ENCODE results near the gene CEACAM21.
"Not testable (repeated sequence)": the region's sequence is repeated elsewhere in the genome, so short reads cannot be mapped to it uniquely, and the experiment has no call there.

The CEACAM21 gene

DNA sequence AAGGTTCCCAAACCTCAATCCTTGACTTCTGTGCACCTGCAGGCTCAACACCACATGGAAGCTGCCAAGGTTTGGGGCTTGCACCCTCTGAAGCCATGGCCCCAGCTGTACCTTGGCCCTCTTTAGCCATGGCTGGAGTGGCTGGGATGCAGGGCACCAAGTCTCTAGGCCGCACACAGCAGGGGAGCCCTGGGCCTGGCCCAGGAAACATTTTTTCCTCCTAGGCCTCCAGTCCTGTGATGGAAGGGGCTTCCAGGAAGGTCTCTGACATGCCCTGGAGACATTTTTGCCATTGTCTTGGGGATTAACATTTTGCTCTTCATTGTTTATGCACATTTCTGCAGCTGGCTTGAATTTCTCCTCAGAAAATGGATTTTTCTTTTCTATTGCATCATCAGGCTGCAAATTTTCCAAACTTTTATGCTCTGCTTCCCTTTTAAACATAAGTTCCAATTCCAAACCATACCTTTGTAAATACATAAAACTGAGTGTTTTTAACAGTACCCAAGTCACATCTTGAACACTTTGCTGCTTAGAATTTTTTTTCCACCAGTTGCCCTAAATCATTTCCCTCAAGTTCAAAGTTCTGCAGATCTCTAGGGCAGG is 6.7 kb downstream of the CEACAM21 start:
- H3K36me3 ChIP-seq (ENCODE audit: control insufficient read depth, insufficient read depth, low read length); H3K27me3 ChIP-seq (ENCODE audit: control insufficient read depth, insufficient read depth, low read length, poor library complexity, severe bottlenecking); H3K9me3 ChIP-seq (ENCODE audit: control insufficient read depth, low read length); H3K4me3 ChIP-seq (ENCODE audit: insufficient read depth, low read depth, low read length); H3K4me1 ChIP-seq (ENCODE audit: control insufficient read depth, insufficient read depth, low read length); H3K27ac ChIP-seq (ENCODE audit: insufficient read depth, low read depth, low read length, poor library complexity, severe bottlenecking): not testable (repeated sequence)
- WGBS, 2 experiments: 84 to 85% methylated on average over 1 of the region's 1 CpG

DNA sequence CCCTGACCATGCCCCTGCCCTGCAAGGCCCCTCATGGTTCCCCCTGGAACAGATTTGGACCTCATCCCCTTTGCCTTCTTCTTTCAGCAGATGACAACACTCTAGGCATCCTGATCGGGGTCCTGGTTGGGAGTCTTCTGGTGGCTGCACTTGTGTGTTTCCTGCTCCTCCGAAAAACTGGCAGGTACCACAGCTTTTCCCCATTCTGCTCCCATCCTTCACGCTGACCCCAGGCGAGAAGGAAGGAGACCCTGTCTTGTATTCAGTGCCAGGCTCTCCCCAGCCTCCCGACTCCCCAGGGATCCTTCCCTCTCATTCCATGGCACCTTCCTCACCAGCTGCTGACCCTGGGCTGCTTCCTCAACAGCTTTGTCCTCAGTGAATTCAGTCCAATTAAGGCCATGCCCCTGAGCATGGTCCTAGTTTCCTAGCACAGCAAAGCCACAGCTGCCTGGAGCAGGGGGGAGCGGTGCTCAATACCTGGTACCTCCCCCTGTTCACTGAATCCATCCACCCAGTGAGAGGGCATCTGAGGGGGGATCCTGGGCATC is 8.4 kb downstream of the CEACAM21 start:
- Histone ChIP-seq H3K4me1 (ENCODE audit: control insufficient read depth, insufficient read depth, low read length) (no peaks in the 10 kb centered on the region), H3K4me3 (ENCODE audit: insufficient read depth, low read depth, low read length) (no peak overlapping the region), H3K27me3 (ENCODE audit: control insufficient read depth, insufficient read depth, low read length, poor library complexity, severe bottlenecking) (no peaks in the 10 kb centered on the region), H3K27ac (ENCODE audit: insufficient read depth, low read depth, low read length, poor library complexity, severe bottlenecking) (no peak overlapping the region), H3K36me3 (ENCODE audit: control insufficient read depth, insufficient read depth, low read length) (no peaks in the 10 kb centered on the region), H3K9me3 (ENCODE audit: control insufficient read depth, low read length) (no peaks in the 10 kb centered on the region)
- 51 to 56% methylated on average over 6 of the region's 6 CpGs for WGBS, 2 experiments

DNA sequence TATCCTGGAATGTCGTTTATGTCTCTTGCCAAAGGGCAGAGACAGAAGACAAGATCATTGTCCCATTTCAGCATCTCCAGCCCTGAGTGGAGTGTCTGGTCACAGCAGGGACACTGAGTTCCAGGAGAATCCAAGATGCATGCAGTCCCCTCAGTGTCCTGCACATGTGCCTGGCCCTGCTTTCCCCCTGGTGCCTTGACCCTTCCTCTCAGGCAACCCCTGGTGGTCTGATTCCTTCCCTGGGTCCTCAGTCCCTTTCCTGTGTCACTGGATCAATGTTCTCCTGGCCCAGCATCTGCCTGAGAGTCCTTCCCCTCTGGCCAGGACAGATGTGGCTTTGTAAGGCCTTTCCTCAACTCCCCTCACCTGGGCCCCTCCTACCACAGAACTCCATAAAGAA is 9.0 kb downstream of the CEACAM21 start:
- WGBS, 2 experiments: 67 to 75% methylated on average over 1 of the region's 1 CpG
- Histone ChIP-seq H3K27ac (ENCODE audit: insufficient read depth, low read depth, low read length, poor library complexity, severe bottlenecking) (no peak overlapping the region), H3K27me3 (ENCODE audit: control insufficient read depth, insufficient read depth, low read length, poor library complexity, severe bottlenecking) (no peaks in the 10 kb centered on the region), H3K9me3 (ENCODE audit: control insufficient read depth, low read length) (no peaks in the 10 kb centered on the region), H3K4me1 (ENCODE audit: control insufficient read depth, insufficient read depth, low read length) (no peaks in the 10 kb centered on the region), H3K36me3 (ENCODE audit: control insufficient read depth, insufficient read depth, low read length) (no peaks in the 10 kb centered on the region), H3K4me3 (ENCODE audit: insufficient read depth, low read depth, low read length) (no peak overlapping the region)

DNA sequence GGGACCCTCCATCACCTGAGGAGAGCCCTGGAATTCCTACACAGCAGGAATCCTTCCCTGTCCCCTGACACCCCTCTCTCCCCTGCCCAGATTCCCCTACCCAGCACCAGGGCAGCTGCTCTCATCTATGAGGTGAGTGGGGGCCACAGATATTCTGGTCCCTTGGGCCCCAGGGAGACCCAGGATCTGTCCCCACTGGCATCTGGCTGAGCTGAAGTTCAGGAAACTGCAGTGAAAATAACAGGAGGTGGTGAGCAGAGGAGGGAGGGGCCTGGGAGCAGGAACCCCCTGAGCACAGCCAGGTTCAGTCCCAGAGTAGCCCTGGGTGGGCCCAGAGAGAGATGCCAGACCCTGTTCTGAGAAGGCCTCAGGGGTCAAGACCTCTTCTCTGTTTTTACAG is 10.1 kb downstream of the CEACAM21 start:
- H3K36me3 ChIP-seq (ENCODE audit: control insufficient read depth, insufficient read depth, low read length): no peaks in the 10 kb centered on the region
- H3K27ac ChIP-seq (ENCODE audit: insufficient read depth, low read depth, low read length, poor library complexity, severe bottlenecking): no peak overlapping the region
- H3K9me3 ChIP-seq (ENCODE audit: control insufficient read depth, low read length): no peaks in the 10 kb centered on the region

DNA sequence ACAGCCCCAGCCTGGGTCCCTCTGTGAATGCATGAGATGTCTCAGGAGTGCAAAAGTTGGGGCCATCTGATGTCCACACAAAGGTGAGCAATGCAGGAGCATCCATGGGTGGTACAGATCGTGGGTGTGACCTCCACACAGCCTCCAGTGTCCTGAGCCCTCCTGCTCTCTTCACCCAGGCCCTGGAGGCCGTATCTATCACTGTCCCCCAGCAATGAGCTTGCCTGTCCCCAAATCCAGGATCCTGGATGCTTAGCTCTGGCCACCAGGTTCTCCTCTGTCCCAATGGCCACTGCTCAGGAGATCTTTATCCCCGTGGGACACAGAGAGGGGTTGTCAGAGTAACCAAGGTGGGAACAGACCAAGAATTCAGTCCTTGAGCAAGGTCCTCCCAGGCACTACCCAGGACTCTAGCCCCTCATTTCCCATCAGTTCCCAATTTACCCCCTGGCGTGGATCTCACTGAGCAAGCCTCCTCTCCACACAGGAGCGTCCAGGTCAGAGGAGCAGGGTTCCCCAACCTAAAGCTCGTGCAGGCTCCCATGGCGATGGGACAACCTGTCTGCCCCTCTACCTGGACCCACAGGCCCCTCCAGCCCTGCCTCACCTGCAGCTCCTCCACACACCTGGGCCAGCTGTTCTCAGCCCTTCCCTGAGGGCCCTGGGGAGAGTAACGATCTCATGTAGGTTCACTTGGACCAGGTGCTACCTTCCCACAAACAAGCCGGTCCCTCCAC is 11.3 kb downstream of the CEACAM21 start:
- Histone ChIP-seq H3K27ac (ENCODE audit: insufficient read depth, low read depth, low read length, poor library complexity, severe bottlenecking) (no peak overlapping the region), H3K36me3 (ENCODE audit: control insufficient read depth, insufficient read depth, low read length) (no peaks in the 10 kb centered on the region), H3K4me1 (ENCODE audit: control insufficient read depth, insufficient read depth, low read length) (no peaks in the 10 kb centered on the region), H3K4me3 (ENCODE audit: insufficient read depth, low read depth, low read length) (no peak overlapping the region), H3K9me3 (ENCODE audit: control insufficient read depth, low read length) (no peaks in the 10 kb centered on the region), H3K27me3 (ENCODE audit: control insufficient read depth, insufficient read depth, low read length, poor library complexity, severe bottlenecking) (no peaks in the 10 kb centered on the region)
- 63 to 71% methylated on average over 9 of the region's 9 CpGs for WGBS, 2 experiments

More for the DNA sequence above, 10.1 kb downstream of the CEACAM21 start:
- H3K4me1 ChIP-seq (ENCODE audit: control insufficient read depth, insufficient read depth, low read length): no peaks in the 10 kb centered on the region
- no peak overlapping the region for H3K4me3 ChIP-seq (ENCODE audit: insufficient read depth, low read depth, low read length)
- no peaks in the 10 kb centered on the region for H3K27me3 ChIP-seq (ENCODE audit: control insufficient read depth, insufficient read depth, low read length, poor library complexity, severe bottlenecking)

DNA sequence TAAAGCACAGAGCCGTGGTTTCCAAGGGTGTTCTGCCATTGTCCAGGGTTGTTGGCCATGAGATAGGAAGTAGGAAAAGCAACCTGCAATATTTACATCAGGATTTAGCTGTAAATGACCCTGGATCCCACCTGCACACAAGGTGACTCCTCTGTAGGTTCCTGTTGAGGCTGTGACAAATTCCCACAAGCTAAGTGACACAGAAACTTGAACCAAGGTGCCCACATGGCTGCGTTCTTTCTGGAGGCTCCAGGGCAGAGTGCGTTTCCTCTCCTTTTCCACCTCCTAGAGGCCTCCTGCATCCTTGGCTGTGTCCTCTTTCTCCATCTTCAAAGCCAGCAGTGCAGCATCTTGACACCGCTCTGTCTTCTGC is 11.9 kb downstream of the CEACAM21 start:
- Histone ChIP-seq H3K36me3 (ENCODE audit: control insufficient read depth, insufficient read depth, low read length) (no peaks in the 10 kb centered on the region), H3K9me3 (ENCODE audit: control insufficient read depth, low read length) (no peaks in the 10 kb centered on the region), H3K4me1 (ENCODE audit: control insufficient read depth, insufficient read depth, low read length) (no peaks in the 10 kb centered on the region), H3K27ac (ENCODE audit: insufficient read depth, low read depth, low read length, poor library complexity, severe bottlenecking) (no peak overlapping the region), H3K4me3 (ENCODE audit: insufficient read depth, low read depth, low read length) (no peak overlapping the region), H3K27me3 (ENCODE audit: control insufficient read depth, insufficient read depth, low read length, poor library complexity, severe bottlenecking) (no peaks in the 10 kb centered on the region)
- WGBS, 2 experiments: 54 to 57% methylated on average over 4 of the region's 4 CpGs

DNA sequence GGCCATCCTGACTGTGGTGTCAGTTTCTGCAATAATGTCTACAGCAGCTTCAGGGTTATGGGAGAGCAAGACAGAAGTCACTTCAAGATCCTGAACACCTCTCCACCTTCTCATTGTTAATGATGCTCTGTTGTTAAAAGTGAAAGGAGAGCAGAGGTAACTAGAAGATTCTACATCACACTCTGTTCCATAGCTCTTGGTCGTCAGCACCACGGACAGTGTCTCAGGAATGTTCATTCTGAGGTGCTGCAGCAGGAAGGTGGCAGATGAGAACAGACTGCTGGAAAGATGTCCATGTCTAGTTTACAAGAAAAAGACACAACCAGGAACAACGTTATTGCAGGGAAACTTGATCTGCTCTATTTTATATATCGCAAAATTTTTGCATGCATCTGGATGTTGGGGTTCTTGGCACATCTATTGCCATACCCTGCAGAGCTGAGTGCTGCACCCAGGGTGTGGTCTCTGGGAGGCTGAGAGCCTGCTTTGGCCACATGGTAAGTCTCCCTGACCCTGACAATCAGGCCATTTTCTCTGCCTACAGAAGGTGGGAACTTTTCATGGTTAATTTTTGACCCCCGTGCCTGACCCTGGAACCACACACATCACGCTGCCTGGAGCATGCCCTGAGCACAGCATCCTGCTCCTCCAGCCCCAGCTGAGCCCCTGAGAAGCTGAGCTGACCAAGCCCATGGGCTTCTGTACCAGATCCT is 12.7 kb downstream of the CEACAM21 start:
- Histone ChIP-seq H3K27ac (ENCODE audit: insufficient read depth, low read depth, low read length, poor library complexity, severe bottlenecking) (no peak overlapping the region), H3K9me3 (ENCODE audit: control insufficient read depth, low read length) (no peaks in the 10 kb centered on the region), H3K27me3 (ENCODE audit: control insufficient read depth, insufficient read depth, low read length, poor library complexity, severe bottlenecking) (no peaks in the 10 kb centered on the region), H3K4me3 (ENCODE audit: insufficient read depth, low read depth, low read length) (no peak overlapping the region), H3K4me1 (ENCODE audit: control insufficient read depth, insufficient read depth, low read length) (no peaks in the 10 kb centered on the region), H3K36me3 (ENCODE audit: control insufficient read depth, insufficient read depth, low read length) (no peaks in the 10 kb centered on the region)
- WGBS, 2 experiments: 32 to 37% methylated on average over 6 of the region's 6 CpGs

DNA sequence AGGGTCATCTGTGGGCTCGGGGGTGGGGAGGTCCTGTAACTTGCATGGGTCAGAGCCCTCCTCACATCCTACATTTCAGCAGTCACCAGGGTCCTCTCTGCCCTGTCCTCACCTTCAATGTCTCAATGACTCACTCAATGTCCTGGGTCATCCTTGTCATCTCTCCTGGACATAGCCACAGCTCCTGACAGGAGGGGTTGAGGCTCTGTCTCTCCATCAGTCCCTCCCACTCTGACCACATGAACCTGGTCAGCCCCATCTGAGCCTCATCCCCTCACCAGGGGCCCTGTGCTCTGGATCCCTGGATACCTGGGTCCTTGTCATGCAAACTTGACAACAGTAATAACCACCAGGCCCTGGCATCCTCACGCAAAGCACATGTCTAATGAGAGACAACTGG is 13.4 kb downstream of the CEACAM21 start:
- H3K36me3 ChIP-seq (ENCODE audit: control insufficient read depth, insufficient read depth, low read length): no peaks in the 10 kb centered on the region
- H3K27me3 ChIP-seq (ENCODE audit: control insufficient read depth, insufficient read depth, low read length, poor library complexity, severe bottlenecking): no peaks in the 10 kb centered on the region
- H3K27ac ChIP-seq (ENCODE audit: insufficient read depth, low read depth, low read length, poor library complexity, severe bottlenecking): no peak overlapping the region
- no peaks in the 10 kb centered on the region for H3K9me3 ChIP-seq (ENCODE audit: control insufficient read depth, low read length)
- no peak overlapping the region for H3K4me3 ChIP-seq (ENCODE audit: insufficient read depth, low read depth, low read length)
- 58 to 65% methylated on average over 2 of the region's 2 CpGs for WGBS, 2 experiments
- no peaks in the 10 kb centered on the region for H3K4me1 ChIP-seq (ENCODE audit: control insufficient read depth, insufficient read depth, low read length)

DNA sequence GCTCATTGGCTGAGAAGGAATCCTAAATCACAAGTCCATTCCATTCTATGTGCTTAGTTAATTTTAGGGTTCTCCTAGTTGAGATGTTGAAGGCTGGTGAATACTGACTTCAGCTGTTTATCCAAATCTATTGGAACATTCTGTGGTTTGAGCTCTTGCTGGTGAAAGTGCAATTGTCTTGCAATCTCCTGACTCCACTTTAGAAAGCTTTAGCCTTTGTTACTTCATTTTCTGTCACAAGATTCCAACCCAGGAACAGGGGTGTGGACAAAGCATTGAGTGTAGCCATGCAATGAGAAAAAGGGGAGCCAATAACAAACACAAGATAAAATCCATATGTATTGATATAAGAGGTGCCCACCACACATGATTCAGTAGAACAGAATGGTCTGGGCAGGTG is 15.0 kb downstream of the CEACAM21 start:
- Histone ChIP-seq H3K27ac (ENCODE audit: insufficient read depth, low read depth, low read length, poor library complexity, severe bottlenecking) (no peak overlapping the region), H3K4me1 (ENCODE audit: control insufficient read depth, insufficient read depth, low read length) (no peaks in the 10 kb centered on the region), H3K4me3 (ENCODE audit: insufficient read depth, low read depth, low read length) (no peak overlapping the region), H3K36me3 (ENCODE audit: control insufficient read depth, insufficient read depth, low read length) (no peaks in the 10 kb centered on the region), H3K27me3 (ENCODE audit: control insufficient read depth, insufficient read depth, low read length, poor library complexity, severe bottlenecking) (peaks cover 9% of the 10 kb centered on the region), H3K9me3 (ENCODE audit: control insufficient read depth, low read length) (no peaks in the 10 kb centered on the region)

DNA sequence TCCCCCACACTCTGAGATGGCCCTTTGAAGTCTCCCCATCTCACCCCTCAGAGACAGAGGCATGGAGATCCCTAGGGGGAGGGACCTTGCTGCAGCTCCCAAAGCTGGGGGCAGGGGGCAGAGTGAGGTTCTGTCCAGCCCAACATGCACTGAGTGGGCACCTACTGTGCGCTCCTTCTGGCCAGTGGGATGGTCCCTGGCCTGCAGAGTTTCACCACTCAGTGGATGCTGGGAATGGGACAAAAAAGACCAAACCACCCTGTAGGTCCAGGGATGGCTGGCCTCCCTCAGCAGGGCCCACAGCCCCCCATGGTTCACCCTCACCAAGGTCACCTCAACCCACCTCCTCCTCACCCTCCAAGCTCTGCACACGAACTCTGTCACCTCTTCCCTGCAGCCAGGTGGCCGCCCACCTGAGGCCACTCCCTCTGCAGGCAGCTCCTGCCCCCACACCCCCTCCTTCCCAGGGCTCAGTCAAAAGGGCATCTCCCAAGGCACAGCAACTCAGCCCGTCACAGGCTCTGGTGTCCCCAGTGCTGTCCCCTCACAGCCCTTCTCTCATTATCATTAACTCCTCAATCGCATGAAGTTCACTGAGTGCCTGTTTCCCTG is 16.1 kb downstream of the CEACAM21 start:
- Histone ChIP-seq H3K27me3 (ENCODE audit: control insufficient read depth, insufficient read depth, low read length, poor library complexity, severe bottlenecking) (peaks cover 16% of the 10 kb centered on the region), H3K9me3 (ENCODE audit: control insufficient read depth, low read length) (no peaks in the 10 kb centered on the region), H3K27ac (ENCODE audit: insufficient read depth, low read depth, low read length, poor library complexity, severe bottlenecking) (no peak overlapping the region), H3K36me3 (ENCODE audit: control insufficient read depth, insufficient read depth, low read length) (no peaks in the 10 kb centered on the region), H3K4me3 (ENCODE audit: insufficient read depth, low read depth, low read length) (no peak overlapping the region), H3K4me1 (ENCODE audit: control insufficient read depth, insufficient read depth, low read length) (no peaks in the 10 kb centered on the region)
- WGBS, 2 experiments: 42 to 50% methylated on average over 5 of the region's 5 CpGs

All from ectodermal cell (in vitro differentiated cells).